Keratinocyte (primary cell): ENCODE results near the gene PRKAR2B. TPM values are rescaled to one million over a fixed set of nuclear protein-coding genes. Genes with fewer than 3 reads are reported as not detected.

Source experiments
- DNase-seq: peaks from one replicate; pipeline ENCODE4 v3.0.0-alpha.2; 2011; ENCODE audit warnings: low read depth, missing footprints, low spot score
- FAIRE-seq: peaks from 2 replicates; lab custom pipeline; 2011; peaks lifted over from hg19 to GRCh38; lab: Jason Lieb, UNC
- H2AFZ ChIP-seq: 2 replicates; pipeline ENCODE4 v1.6.0; 2012; ENCODE audit warnings: low read length, control low read depth, inconsistent platforms; ENCODE audit not compliant: control insufficient read depth
- H3K27ac ChIP-seq: 2 replicates; pipeline ENCODE4 v1.5.1; 2011; ENCODE audit warnings: low read length; ENCODE audit not compliant: control insufficient read depth, insufficient read depth
- H3K27me3 ChIP-seq: 3 replicates; pipeline ENCODE4 v1.6.0; 2011; ENCODE audit warnings: low read length; ENCODE audit not compliant: control insufficient read depth, insufficient read depth; ENCODE audit errors: extremely low read depth
- H3K36me3 ChIP-seq, 2 experiments: 2 replicates in 1 of 2; 3 replicates in 1 of 2; pipeline ENCODE4 v1.5.1; 2011; ENCODE audit warnings: low read length in 2 of 2, mild to moderate bottlenecking in 1 of 2; ENCODE audit not compliant: control insufficient read depth in 2 of 2, insufficient read depth in 2 of 2; ENCODE audit errors: extremely low read depth in 1 of 2
- H3K4me1 ChIP-seq: 3 replicates; pipeline ENCODE4 v1.5.1; 2011; ENCODE audit warnings: low read length; ENCODE audit not compliant: control insufficient read depth, insufficient read depth; ENCODE audit errors: extremely low read depth
- H3K4me2 ChIP-seq: 3 replicates; pipeline ENCODE4 v1.6.0; 2011; ENCODE audit warnings: low read depth, low read length; ENCODE audit not compliant: control insufficient read depth, insufficient read depth; ENCODE audit errors: extremely low read depth
- H3K4me3 ChIP-seq, 3 experiments: fragments of 200-600 bp in 1 of 3; sonication (generic) in 1 of 3; 2 replicates in 2 of 3; 3 replicates in 1 of 3; pipeline ENCODE4 v1.5.1; 2011 to 2016; ENCODE audit warnings: low read length in 3 of 3, mild to moderate bottlenecking in 3 of 3, control low read depth in 2 of 3, inconsistent platforms in 1 of 3, low read depth in 1 of 3, mixed read lengths in 1 of 3, mixed run types in 1 of 3, moderate library complexity in 1 of 3; ENCODE audit not compliant: control insufficient read depth in 2 of 3, insufficient read depth in 2 of 3; ENCODE audit errors: extremely low read depth in 1 of 3
- H3K79me2 ChIP-seq: 2 replicates; pipeline ENCODE4 v1.6.0; 2012; ENCODE audit warnings: low read length; ENCODE audit not compliant: control insufficient read depth, insufficient read depth
- H3K9ac ChIP-seq: 3 replicates; pipeline ENCODE4 v1.6.0; 2011; ENCODE audit warnings: low read length; ENCODE audit not compliant: control insufficient read depth, insufficient read depth; ENCODE audit errors: extremely low read depth
- H3K9me1 ChIP-seq: 3 replicates; pipeline ENCODE4 v1.6.0; 2011; ENCODE audit warnings: low read length; ENCODE audit not compliant: control insufficient read depth, insufficient read depth; ENCODE audit errors: extremely low read depth
- H3K9me3 ChIP-seq: 2 replicates; pipeline ENCODE4 v1.5.1; 2012; ENCODE audit warnings: low read depth, low read length; ENCODE audit not compliant: control insufficient read depth
- H4K20me1 ChIP-seq: 3 replicates; pipeline ENCODE4 v1.6.0; 2011; ENCODE audit warnings: low read length; ENCODE audit not compliant: control insufficient read depth, insufficient read depth; ENCODE audit errors: extremely low read depth
- EZH2 ChIP-seq: IDR thresholded peaks from one replicate; pipeline ENCODE4 v1.6.1; 2012; ENCODE audit warnings: inconsistent platforms, mild to moderate bottlenecking, low read length, moderate library complexity
- dilution Hi-C: fragments of 300-500 bp; cut with MboI; formaldehyde crosslinking; loops from one replicate; pipeline ENCODE4 v1.7.0; 2020; ENCODE audit warnings: low sequenced_read_pairs; ENCODE audit not compliant: extremely low pct_ligation_motif_present
- polyA plus RNA-seq, 5 experiments: library from polyadenylated mRNA; depleted of rRNA in 3 of 5; stranded (reverse) in 3 of 5; stranded (forward) in 1 of 5; unstranded in 1 of 5; fragments of >200 nt; gene quantifications; 1 replicate in 1 of 5; 2 replicates in 3 of 5; 3 replicates in 1 of 5; pipeline versions ENCODE4 v1.2.1 to v1.2.3, GENCODE V29; 2011 to 2012; ENCODE audit warnings: missing spikeins in 2 of 5, low read depth in 1 of 5, low replicate concordance in 1 of 5
- TF ChIP-seq, protein P1 (sequence below), 3 experiments: IDR thresholded peaks in 1 of 3; conservative IDR thresholded peaks in 1 of 3; optimal IDR thresholded peaks in 1 of 3; 2 replicates in 2 of 3; 3 replicates in 1 of 3; pipeline versions ENCODE3 to v1.5.1; 2011; ENCODE audit warnings: low read length in 3 of 3, mild to moderate bottlenecking in 3 of 3, moderate library complexity in 2 of 3, control low read depth in 1 of 3, inconsistent platforms in 1 of 3; ENCODE audit not compliant: insufficient read depth in 2 of 3; ENCODE audit errors: extremely low read depth in 1 of 3

The PRKAR2B gene
- polyA plus RNA-seq, 1 donor (not counting 4 experiments of a cell fraction or from before 2014, with no cell fraction given) = 0.01 TPM

DNA sequence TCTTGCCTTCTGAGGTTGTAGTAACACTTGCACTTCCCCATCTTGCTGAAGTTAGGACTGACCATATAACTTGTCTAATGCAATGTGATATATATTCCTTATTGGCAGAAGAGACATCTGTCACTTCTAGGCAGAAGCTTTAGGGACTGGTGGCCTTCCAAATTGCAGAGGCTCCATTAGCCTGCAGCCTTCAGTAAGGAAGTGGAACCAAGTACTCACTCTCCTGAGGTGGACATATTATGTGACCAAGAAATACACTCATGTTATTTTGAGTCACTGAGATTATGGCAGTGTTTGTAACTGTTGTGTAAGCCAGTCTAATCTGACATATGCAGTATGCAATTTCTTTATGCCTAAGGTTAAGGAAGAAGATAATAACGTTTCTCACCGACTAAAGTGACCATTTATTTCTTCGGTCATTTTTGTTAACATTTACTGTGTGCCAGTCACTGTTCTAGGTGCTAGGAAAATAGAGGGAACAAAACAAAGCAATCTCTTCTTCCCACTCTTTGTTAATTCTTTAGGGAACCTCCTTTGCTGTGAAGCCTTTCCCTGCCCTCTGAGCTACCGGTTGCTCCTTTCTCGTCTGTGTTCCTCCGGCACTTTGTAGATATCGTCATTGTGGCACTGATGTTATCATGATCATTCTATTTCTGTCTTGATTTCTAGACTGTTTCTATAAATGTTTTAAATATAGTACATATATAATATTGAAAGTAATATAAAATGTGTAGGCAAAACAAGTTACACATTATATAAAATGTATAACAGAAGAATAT is 71.4 kb downstream of the PRKAR2B start:
- no peak overlapping the region for H2AFZ ChIP-seq
- H3K36me3 ChIP-seq = no peaks in the 10 kb centered on the region
- dilution Hi-C loops = no loop called here
- no peak overlapping the region for H3K4me3 ChIP-seq
- DNase-seq (no peak), FAIRE-seq (no peak)
- peaks cover 5% of the 10 kb centered on the region for H3K27me3 ChIP-seq
- TF ChIP-seq, protein P1, sequence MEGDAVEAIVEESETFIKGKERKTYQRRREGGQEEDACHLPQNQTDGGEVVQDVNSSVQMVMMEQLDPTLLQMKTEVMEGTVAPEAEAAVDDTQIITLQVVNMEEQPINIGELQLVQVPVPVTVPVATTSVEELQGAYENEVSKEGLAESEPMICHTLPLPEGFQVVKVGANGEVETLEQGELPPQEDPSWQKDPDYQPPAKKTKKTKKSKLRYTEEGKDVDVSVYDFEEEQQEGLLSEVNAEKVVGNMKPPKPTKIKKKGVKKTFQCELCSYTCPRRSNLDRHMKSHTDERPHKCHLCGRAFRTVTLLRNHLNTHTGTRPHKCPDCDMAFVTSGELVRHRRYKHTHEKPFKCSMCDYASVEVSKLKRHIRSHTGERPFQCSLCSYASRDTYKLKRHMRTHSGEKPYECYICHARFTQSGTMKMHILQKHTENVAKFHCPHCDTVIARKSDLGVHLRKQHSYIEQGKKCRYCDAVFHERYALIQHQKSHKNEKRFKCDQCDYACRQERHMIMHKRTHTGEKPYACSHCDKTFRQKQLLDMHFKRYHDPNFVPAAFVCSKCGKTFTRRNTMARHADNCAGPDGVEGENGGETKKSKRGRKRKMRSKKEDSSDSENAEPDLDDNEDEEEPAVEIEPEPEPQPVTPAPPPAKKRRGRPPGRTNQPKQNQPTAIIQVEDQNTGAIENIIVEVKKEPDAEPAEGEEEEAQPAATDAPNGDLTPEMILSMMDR (optimal IDR thresholded peaks at IDR 0.05 in 1 of 3, IDR thresholded peaks at IDR 0.05 in 1 of 3, conservative IDR thresholded peaks at IDR 0.05 in 1 of 3; ENCODE audit: extremely low read depth in 1 of 3, insufficient read depth in 2 of 3, low read length in 3 of 3) = no peak
- TF ChIP-seq EZH2 = no peak
- H3K4me2 ChIP-seq = no peak overlapping the region
- H3K4me1 ChIP-seq = no peaks in the 10 kb centered on the region
- no peak overlapping the region for H3K27ac ChIP-seq
- no peaks in the 10 kb centered on the region for H3K9me3 ChIP-seq
- no peaks in the 10 kb centered on the region for H3K9me1 ChIP-seq
- no peaks in the 10 kb centered on the region for H4K20me1 ChIP-seq
- H3K9ac ChIP-seq = no peak overlapping the region
- H3K79me2 ChIP-seq = no peaks in the 10 kb centered on the region

DNA sequence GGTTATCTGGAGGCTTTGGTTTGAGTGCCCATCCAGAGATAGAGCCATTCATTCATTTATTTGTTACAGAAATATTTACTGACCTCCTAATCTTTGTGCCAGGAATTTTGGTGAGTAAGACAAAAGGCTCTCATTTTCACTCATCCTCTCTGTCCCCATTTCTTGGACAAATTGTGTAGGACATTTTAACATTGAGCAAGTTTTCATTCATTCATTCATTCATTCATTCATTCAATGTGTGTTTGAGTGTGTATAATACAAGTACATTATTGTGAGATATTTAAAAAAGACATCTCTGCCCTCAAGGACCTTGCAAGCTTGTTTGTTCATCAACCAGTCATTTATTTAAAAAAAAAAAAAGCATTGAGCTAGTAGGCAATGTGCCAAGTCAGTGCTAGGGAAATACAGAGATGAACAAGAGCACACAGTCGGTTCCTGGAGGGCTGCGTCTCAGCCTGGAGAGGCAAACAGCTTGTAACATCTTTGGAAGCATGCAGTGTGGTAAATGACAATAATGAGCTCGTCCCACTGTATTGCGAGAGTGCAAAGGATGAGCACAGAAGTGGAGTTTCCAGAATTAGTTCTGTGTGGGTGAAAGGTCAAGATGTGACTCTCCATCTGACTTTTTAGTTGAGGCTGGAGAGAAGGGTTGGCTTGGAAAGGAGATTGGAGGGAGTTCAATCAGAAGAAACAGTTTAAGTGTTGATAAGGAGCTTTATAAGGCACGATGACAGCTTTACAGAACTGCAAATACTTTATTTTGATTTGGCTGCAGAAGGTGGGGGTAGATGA is 73.8 kb downstream of the PRKAR2B start:
- dilution Hi-C loops = no loop called here
- no peak for FAIRE-seq
- H2AFZ ChIP-seq = no peak overlapping the region

More for the DNA sequence above, 73.8 kb downstream of the PRKAR2B start:
- H3K27me3 ChIP-seq = peaks cover 5% of the 10 kb centered on the region
- H3K9ac ChIP-seq = no peak overlapping the region
- no peaks in the 10 kb centered on the region for H3K9me1 ChIP-seq
- no peak for TF ChIP-seq EZH2
- TF ChIP-seq, protein P1 (optimal IDR thresholded peaks at IDR 0.05 in 1 of 3, IDR thresholded peaks at IDR 0.05 in 1 of 3, conservative IDR thresholded peaks at IDR 0.05 in 1 of 3; ENCODE audit: extremely low read depth in 1 of 3, insufficient read depth in 2 of 3, low read length in 3 of 3) = no peak
- no peak for DNase-seq
- H3K36me3 ChIP-seq = no peaks in the 10 kb centered on the region
- no peaks in the 10 kb centered on the region for H3K79me2 ChIP-seq
- no peak overlapping the region for H3K27ac ChIP-seq
- H3K4me3 ChIP-seq = no peak overlapping the region
- H3K4me2 ChIP-seq = no peak overlapping the region
- H3K4me1 ChIP-seq = no peaks in the 10 kb centered on the region
- H3K9me3 ChIP-seq = no peaks in the 10 kb centered on the region
- no peaks in the 10 kb centered on the region for H4K20me1 ChIP-seq
